ENCODE results near the gene DOCK4.

DNA sequence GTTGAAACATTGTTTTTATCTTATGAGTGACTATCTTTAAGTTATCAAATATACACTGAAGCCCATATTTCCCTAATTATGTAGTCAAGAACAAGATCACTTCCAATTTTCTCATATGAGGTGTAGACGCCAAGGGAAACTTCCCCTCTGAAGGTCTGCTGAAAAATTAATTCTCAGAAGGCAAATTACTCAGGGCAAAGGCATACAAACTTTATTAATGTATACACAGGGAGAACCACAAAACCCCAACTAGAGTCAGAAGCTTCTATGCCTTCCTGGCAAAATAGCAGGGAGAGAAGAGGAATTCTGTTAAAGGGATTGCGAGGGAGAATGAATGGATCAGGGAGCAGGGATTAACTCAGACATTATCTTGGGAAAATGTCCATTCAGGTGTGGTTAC lies 83.4 kb downstream of the DOCK4 start:
- TF ChIP-seq EGR1 (IDR thresholded peaks at IDR 0.05) = no peak
- no peak for TF ChIP-seq YY1 (IDR thresholded peaks at IDR 0.05; ENCODE audit: low read depth)
- TF ChIP-seq TAF1 (IDR thresholded peaks at IDR 0.05; ENCODE audit: low read depth) = no peak
- TF ChIP-seq CREB1 (IDR thresholded peaks at IDR 0.05; ENCODE audit: low read depth) = no peak
- TF ChIP-seq ZBTB7A (IDR thresholded peaks at IDR 0.05; ENCODE audit: low read depth) = no peak
- no peak for TF ChIP-seq EP300 (IDR thresholded peaks at IDR 0.05; ENCODE audit: borderline replicate concordance)
